KMS-11 (cell line): Measurements from ENCODE around the gene FARS2.

Experiments used
- H2AFZ ChIP-seq: fragments of 200-600 bp; sonication (generic); 2 replicates; pipeline ENCODE4 v1.6.1; 2016; ENCODE audit warnings: antibody characterized with exemption, mixed run types, low read depth
- H3K27ac ChIP-seq: fragments of 200-600 bp; sonication (generic); 2 replicates; pipeline ENCODE4 v1.6.1; 2016; ENCODE audit warnings: mild to moderate bottlenecking, mixed run types
- H3K27me3 ChIP-seq: fragments of 200-600 bp; sonication (generic); 2 replicates; pipeline ENCODE4 v1.6.1; 2017; ENCODE audit warnings: mild to moderate bottlenecking, low read depth, mixed run types, moderate library complexity; ENCODE audit not compliant: insufficient read depth
- H3K36me3 ChIP-seq: fragments of 200-600 bp; sonication (generic); 2 replicates; pipeline ENCODE4 v1.6.1; 2017; ENCODE audit warnings: mild to moderate bottlenecking, mixed run types; ENCODE audit not compliant: insufficient read depth
- H3K4me1 ChIP-seq: fragments of 200-600 bp; sonication (generic); 2 replicates; pipeline ENCODE4 v1.6.1; 2016; ENCODE audit warnings: mild to moderate bottlenecking, low read depth, mixed run types; ENCODE audit not compliant: poor library complexity, severe bottlenecking
- H3K4me2 ChIP-seq: fragments of 200-600 bp; sonication (generic); 2 replicates; pipeline ENCODE4 v1.7.0; 2016; ENCODE audit warnings: mild to moderate bottlenecking, mixed run types
- H3K4me3 ChIP-seq: fragments of 200-600 bp; sonication (generic); IDR thresholded peaks from 2 replicates; pipeline ENCODE4 v1.6.1; 2017; ENCODE audit warnings: low read depth, low read length, mixed read lengths; ENCODE audit not compliant: insufficient read depth
- H3K79me2 ChIP-seq: fragments of 200-600 bp; sonication (generic); 2 replicates; pipeline ENCODE4 v1.6.1; 2016; ENCODE audit warnings: low read depth, mixed run types; ENCODE audit not compliant: insufficient read depth
- H3K9ac ChIP-seq: fragments of 200-600 bp; sonication (generic); 2 replicates; pipeline ENCODE4 v1.6.1; 2016; ENCODE audit warnings: mild to moderate bottlenecking, mixed run types
- H4K20me1 ChIP-seq: fragments of 200-600 bp; sonication (generic); 2 replicates; pipeline ENCODE4 v1.6.1; 2016; ENCODE audit warnings: mild to moderate bottlenecking, mixed run types; ENCODE audit not compliant: insufficient read depth
- TF ChIP-seq, protein P1 (sequence below): fragments of 200-600 bp; sonication (generic); conservative IDR thresholded peaks from 2 replicates; pipeline ENCODE4 v1.6.1; 2017; ENCODE audit warnings: low read depth, mild to moderate bottlenecking, antibody characterized with exemption, low read length, moderate library complexity, mixed read lengths

Gene FARS2

GRCh38 chr6:5412017-5412416 is 150.7 kb downstream of the FARS2 start:
- Histone ChIP-seq H2AFZ (no peak overlapping the region), H3K4me2 (no peak overlapping the region), H3K4me3 (no peak overlapping the region), H3K27me3 (no peaks in the 10 kb centered on the region), H4K20me1 (no peaks in the 10 kb centered on the region), H3K36me3 (no peaks in the 10 kb centered on the region), H3K9ac (no peak overlapping the region), H3K79me2 (no peaks in the 10 kb centered on the region), H3K4me1 (peaks cover 3% of the 10 kb centered on the region), H3K27ac (no peak overlapping the region)
- TF ChIP-seq, protein P1, sequence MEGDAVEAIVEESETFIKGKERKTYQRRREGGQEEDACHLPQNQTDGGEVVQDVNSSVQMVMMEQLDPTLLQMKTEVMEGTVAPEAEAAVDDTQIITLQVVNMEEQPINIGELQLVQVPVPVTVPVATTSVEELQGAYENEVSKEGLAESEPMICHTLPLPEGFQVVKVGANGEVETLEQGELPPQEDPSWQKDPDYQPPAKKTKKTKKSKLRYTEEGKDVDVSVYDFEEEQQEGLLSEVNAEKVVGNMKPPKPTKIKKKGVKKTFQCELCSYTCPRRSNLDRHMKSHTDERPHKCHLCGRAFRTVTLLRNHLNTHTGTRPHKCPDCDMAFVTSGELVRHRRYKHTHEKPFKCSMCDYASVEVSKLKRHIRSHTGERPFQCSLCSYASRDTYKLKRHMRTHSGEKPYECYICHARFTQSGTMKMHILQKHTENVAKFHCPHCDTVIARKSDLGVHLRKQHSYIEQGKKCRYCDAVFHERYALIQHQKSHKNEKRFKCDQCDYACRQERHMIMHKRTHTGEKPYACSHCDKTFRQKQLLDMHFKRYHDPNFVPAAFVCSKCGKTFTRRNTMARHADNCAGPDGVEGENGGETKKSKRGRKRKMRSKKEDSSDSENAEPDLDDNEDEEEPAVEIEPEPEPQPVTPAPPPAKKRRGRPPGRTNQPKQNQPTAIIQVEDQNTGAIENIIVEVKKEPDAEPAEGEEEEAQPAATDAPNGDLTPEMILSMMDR: no peak

- H3K4me1 ChIP-seq: peaks cover 3% of the 10 kb centered on the region
- H3K4me2 ChIP-seq: no peak overlapping the region
- no peak overlapping the region for H2AFZ ChIP-seq
- no peak overlapping the region for H3K27ac ChIP-seq
- no peak overlapping the region for H3K4me3 ChIP-seq
- H3K9ac ChIP-seq: no peak overlapping the region
- no peaks in the 10 kb centered on the region for H4K20me1 ChIP-seq
- no peaks in the 10 kb centered on the region for H3K27me3 ChIP-seq
- no peaks in the 10 kb centered on the region for H3K79me2 ChIP-seq
- TF ChIP-seq, protein P1: no peak
- no peaks in the 10 kb centered on the region for H3K36me3 ChIP-seq
Measured at GRCh38 chr6:5412663-5413062, 151.3 kb downstream of the FARS2 start.

GRCh38 chr6:5416250-5416649 is 154.9 kb downstream of the FARS2 start:
- H3K36me3 ChIP-seq: no peaks in the 10 kb centered on the region
- H3K9ac ChIP-seq: no peak overlapping the region
- no peak overlapping the region for H2AFZ ChIP-seq
- no peak overlapping the region for H3K4me2 ChIP-seq
- H4K20me1 ChIP-seq: no peaks in the 10 kb centered on the region
- H3K4me1 ChIP-seq: peaks cover 3% of the 10 kb centered on the region
- no peaks in the 10 kb centered on the region for H3K79me2 ChIP-seq
- TF ChIP-seq, protein P1: no peak
- H3K27me3 ChIP-seq: no peaks in the 10 kb centered on the region
- no peak overlapping the region for H3K27ac ChIP-seq
- no peak overlapping the region for H3K4me3 ChIP-seq

DNA sequence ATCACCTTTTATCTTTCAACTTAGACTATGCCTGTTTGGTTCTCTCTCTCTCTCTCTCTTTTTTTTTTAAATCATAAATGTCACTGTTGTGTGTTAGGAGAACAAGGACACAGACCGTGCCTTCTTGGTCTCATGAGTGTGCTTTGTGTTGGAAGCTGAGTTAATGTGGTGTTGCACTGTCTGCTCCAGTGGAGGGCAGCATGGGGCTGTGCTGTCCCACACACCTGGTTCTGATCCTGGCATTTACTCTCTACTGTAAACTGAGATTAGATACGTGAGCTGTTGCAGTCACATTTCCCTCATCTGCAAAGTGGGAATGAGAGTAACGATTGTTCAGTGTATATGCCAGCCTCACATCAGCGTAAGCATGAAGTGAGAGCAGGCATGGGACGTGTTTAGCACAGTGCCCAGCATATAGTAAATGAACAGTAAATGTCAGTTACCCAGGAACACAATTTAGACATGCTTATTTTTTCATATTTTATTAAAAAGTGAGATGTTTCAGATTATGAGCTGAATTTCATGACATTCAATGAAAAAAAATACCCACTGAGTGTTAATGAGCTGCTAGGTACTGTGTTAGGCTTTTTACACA is 161.1 kb downstream of the FARS2 start:
- Histone ChIP-seq H3K9ac (no peak overlapping the region), H2AFZ (no peak overlapping the region), H3K27me3 (no peaks in the 10 kb centered on the region), H3K4me2 (no peak overlapping the region), H3K27ac (no peak overlapping the region), H4K20me1 (no peaks in the 10 kb centered on the region), H3K36me3 (no peaks in the 10 kb centered on the region), H3K4me3 (no peak overlapping the region), H3K79me2 (no peaks in the 10 kb centered on the region), H3K4me1 (no peaks in the 10 kb centered on the region)
- TF ChIP-seq, protein P1: peak; percentile 48; the same call in 1 of the 2 replicates
